ENCODE measurements around the gene DEFB129.

GRCh38 chr20:210809-211502 is 16.1 kb upstream of the DEFB129 start:
- no peak for TF ChIP-seq CTCF (IDR thresholded peaks at IDR 0.05)
- no peak for TF ChIP-seq POLR2A (IDR thresholded peaks at IDR 0.05)
